ENCODE results near the gene COL27A1. TPM values are rescaled to one million over a fixed set of nuclear protein-coding genes. Genes with fewer than 3 reads are reported as not detected.

The COL27A1 gene
- total and polyA plus RNA-seq, 2 donors (not counting 3 experiments of a cell fraction or from before 2014, with no cell fraction given): 14.7 to 49.1 TPM

DNA sequence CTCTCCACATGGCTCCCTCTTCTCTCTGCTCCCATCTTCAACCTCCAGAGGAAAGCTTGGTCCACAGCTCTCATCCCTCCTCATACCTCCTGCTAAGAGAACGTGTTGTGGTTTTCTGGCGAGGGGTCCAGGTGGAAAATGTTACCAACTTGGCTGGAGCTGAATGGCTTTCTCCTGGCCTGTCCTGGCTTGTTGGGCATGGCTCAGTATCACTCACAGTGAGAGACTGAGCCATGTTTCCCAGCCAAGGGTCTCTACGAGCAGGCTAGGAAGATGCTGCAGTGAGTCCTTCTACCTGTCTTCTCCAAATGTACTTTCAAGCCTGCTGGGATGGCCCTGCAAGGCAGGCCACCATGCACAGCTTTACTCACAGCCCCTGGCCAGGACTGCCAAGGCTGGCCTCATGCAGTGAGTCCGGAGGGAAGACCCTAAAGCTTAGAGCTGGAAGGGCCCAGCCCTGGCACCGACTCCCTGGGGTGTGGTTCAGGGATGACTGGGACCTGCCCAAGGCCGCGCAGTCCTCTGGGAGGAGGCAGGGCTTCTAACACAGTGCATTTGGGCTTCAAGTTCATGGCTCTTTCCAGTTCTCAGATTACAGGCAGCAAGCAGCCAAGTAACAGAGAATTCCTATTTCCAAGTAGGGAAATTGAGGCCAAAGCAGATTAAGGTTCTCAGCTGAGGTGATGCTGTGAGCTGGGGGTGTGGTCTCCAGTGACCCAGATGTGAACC is 59.5 kb downstream of the COL27A1 start:
- TF ChIP-seq, protein P1, sequence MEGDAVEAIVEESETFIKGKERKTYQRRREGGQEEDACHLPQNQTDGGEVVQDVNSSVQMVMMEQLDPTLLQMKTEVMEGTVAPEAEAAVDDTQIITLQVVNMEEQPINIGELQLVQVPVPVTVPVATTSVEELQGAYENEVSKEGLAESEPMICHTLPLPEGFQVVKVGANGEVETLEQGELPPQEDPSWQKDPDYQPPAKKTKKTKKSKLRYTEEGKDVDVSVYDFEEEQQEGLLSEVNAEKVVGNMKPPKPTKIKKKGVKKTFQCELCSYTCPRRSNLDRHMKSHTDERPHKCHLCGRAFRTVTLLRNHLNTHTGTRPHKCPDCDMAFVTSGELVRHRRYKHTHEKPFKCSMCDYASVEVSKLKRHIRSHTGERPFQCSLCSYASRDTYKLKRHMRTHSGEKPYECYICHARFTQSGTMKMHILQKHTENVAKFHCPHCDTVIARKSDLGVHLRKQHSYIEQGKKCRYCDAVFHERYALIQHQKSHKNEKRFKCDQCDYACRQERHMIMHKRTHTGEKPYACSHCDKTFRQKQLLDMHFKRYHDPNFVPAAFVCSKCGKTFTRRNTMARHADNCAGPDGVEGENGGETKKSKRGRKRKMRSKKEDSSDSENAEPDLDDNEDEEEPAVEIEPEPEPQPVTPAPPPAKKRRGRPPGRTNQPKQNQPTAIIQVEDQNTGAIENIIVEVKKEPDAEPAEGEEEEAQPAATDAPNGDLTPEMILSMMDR (IDR thresholded peaks at IDR 0.05; ENCODE audit: extremely low read depth in 1 of 2, insufficient read depth in 1 of 2, low read depth in 1 of 2, low read length in 2 of 2): no peak
- TF ChIP-seq POLR2A (IDR thresholded peaks at IDR 0.05; ENCODE audit: low read depth, low read length) (no peak), EZH2 (IDR thresholded peaks at IDR 0.05; ENCODE audit: borderline replicate concordance, low read depth, low read length, severe bottlenecking) (no peak), MYC (IDR thresholded peaks at IDR 0.05; ENCODE audit: low read depth, low read length) (no peak), JUN (IDR thresholded peaks at IDR 0.05; ENCODE audit: borderline replicate concordance, insufficient read depth, insufficient read length, low read depth) (no peak), FOS (IDR thresholded peaks at IDR 0.05; ENCODE audit: borderline replicate concordance, insufficient read depth, low read length) (no peak), POLR2AphosphoS5 (IDR thresholded peaks at IDR 0.05; ENCODE audit: insufficient read depth, low read depth, low read length) (no peak), GATA2 (IDR thresholded peaks at IDR 0.05; ENCODE audit: insufficient read depth, insufficient read length, low read depth, low read length) (no peak)
- TF ChIP-seq, protein P2, sequence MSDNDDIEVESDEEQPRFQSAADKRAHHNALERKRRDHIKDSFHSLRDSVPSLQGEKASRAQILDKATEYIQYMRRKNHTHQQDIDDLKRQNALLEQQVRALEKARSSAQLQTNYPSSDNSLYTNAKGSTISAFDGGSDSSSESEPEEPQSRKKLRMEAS (IDR thresholded peaks at IDR 0.05; ENCODE audit: insufficient read depth, insufficient read length): no peak
- no peak for FAIRE-seq
- Histone ChIP-seq H3K9me3 (replicated peaks; ENCODE audit: control insufficient read depth, insufficient read depth, low read length) (no peaks in the 10 kb centered on the region), H3K36me3 (ENCODE audit: control insufficient read depth in 2 of 2, extremely low read depth in 1 of 2, insufficient read depth in 2 of 2, low read length in 2 of 2) (peaks cover 0 to 9% of the 10 kb centered on the region in 2 experiments), H3K4me2 (ENCODE audit: insufficient read depth, low read length) (no peak overlapping the region), H3K27me3 (ENCODE audit: control insufficient read depth in 2 of 2, insufficient read depth in 2 of 2, low read length in 2 of 2) (no peaks in the 10 kb centered on the region), H4K20me1 (replicated peaks; ENCODE audit: control insufficient read depth, extremely low read depth, insufficient read depth, low read length) (no peaks in the 10 kb centered on the region), H2AFZ (ENCODE audit: low read depth, low read length) (no peak overlapping the region), H3K4me1 (ENCODE audit: control insufficient read depth, extremely low read depth, insufficient read depth, low read length) (peaks cover 16% of the 10 kb centered on the region), H3K4me3 (replicated peaks in 1 of 3; ENCODE audit: insufficient read depth in 1 of 3, low read depth in 1 of 3, low read length in 3 of 3) (no peak overlapping the region), H3K79me2 (ENCODE audit: control insufficient read depth, insufficient read depth, low read length) (no peaks in the 10 kb centered on the region), H3K27ac (ENCODE audit: insufficient read depth, low read depth, low read length) (no peak overlapping the region), H3K9me1 (replicated peaks; ENCODE audit: control insufficient read depth, extremely low read depth, insufficient read depth, low read length) (no peaks in the 10 kb centered on the region), H3K9ac (replicated peaks; ENCODE audit: extremely low read depth, insufficient read depth, low read length) (no peak overlapping the region)
- ChIA-PET CTCF (interaction anchor here (0.9 to 2.3 kb wide), 8 partner anchors 11 to 132 kb away, joined by 3 to 12 read pairs (median 6); partner anchors contain the start of gene COL27A1), POLR2A (interaction anchor here (0.6 kb wide), 1 partner anchor 88 kb away, joined by 4 read pairs; no protein-coding TSS in a partner anchor)
- intact Hi-C loops (cut with micrococcal nuclease): loop anchor here (5.0 kb wide), 1 partner anchor 33 kb away; no protein-coding TSS in a partner anchor
- dilution Hi-C loops (cut with MboI; ENCODE audit: extremely low pct_ligation_motif_present, low sequenced_read_pairs): no loop called here
- BruUV-seq (replicated peaks): no TSS peak
- DNase-seq (ENCODE audit: low read depth, low spot score): no peak

Measured in endothelial cell of umbilical vein (primary cell).